ENCODE data around the gene ZWILCH.
"Not testable (repeated sequence)": the region's sequence is repeated elsewhere in the genome, so short reads cannot be mapped to it uniquely, and the experiment has no call there.

Gene ZWILCH

GRCh38 chr15:66500346-66500745, 4.8 kb upstream of the ZWILCH start:
- H3K27me3 Mint-ChIP-seq, H3K9me3 Mint-ChIP-seq: not testable (repeated sequence)
- H3K36me3 Mint-ChIP-seq (ENCODE audit: low read depth), result peaks cover 86% of the 10 kb centered on the region
- H3K4me3 Mint-ChIP-seq, result peak overlapping the region; percentile 93
- peaks cover 63% of the 10 kb centered on the region for H3K4me1 Mint-ChIP-seq (ENCODE audit: low read depth)
- H3K27ac Mint-ChIP-seq, result peak overlapping the region; percentile 99

DNA sequence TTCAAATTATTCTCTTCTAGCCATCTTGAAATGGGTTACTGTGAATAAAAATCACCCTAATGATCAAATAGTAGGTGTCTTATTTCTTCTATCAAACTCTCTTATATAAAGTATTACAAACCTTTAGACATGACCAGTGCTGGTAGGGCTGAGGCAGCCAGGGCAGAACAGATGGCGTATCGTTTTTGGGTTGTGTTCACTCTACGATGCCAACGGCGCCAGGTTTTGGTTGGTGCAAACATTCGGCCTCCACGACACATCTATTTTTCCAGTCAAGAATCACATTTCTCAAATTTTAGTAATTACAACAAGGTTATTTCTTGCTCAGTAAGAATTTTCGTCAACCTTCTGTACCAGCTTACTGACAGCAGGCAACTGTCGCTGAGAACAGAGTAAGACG, 2.6 kb upstream of the ZWILCH start:
- H3K27ac Mint-ChIP-seq, result peak overlapping the region; percentile 99
- no peaks in the 10 kb centered on the region for H3K9me3 Mint-ChIP-seq
- H3K4me1 Mint-ChIP-seq (ENCODE audit: low read depth), result peaks cover 69% of the 10 kb centered on the region
- peak overlapping the region; percentile 93 for H3K4me3 Mint-ChIP-seq
- no peaks in the 10 kb centered on the region for H3K27me3 Mint-ChIP-seq
- H3K36me3 Mint-ChIP-seq (ENCODE audit: low read depth), result peaks cover 76% of the 10 kb centered on the region

GRCh38 chr15:66503041-66503648, 2.0 kb upstream of the ZWILCH start:
- Mint-ChIP-seq H3K4me3 (peak overlapping the region; percentile 93), H3K27ac (peak overlapping the region; percentile 99), H3K36me3 (ENCODE audit: low read depth) (peaks cover 73% of the 10 kb centered on the region), H3K4me1 (ENCODE audit: low read depth) (peaks cover 71% of the 10 kb centered on the region)
- not testable (repeated sequence) for H3K9me3 Mint-ChIP-seq, H3K27me3 Mint-ChIP-seq

- peaks cover 68% of the 10 kb centered on the region for H3K4me1 Mint-ChIP-seq (ENCODE audit: low read depth)
- peak overlapping the region; percentile 99 for H3K27ac Mint-ChIP-seq
- H3K9me3 Mint-ChIP-seq, result no peaks in the 10 kb centered on the region
- no peaks in the 10 kb centered on the region for H3K27me3 Mint-ChIP-seq
- peaks cover 71% of the 10 kb centered on the region for H3K36me3 Mint-ChIP-seq (ENCODE audit: low read depth)
- H3K4me3 Mint-ChIP-seq, result peak overlapping the region; percentile 93
Measured at GRCh38 chr15:66503780-66504562, 1.2 kb upstream of the ZWILCH start.

DNA sequence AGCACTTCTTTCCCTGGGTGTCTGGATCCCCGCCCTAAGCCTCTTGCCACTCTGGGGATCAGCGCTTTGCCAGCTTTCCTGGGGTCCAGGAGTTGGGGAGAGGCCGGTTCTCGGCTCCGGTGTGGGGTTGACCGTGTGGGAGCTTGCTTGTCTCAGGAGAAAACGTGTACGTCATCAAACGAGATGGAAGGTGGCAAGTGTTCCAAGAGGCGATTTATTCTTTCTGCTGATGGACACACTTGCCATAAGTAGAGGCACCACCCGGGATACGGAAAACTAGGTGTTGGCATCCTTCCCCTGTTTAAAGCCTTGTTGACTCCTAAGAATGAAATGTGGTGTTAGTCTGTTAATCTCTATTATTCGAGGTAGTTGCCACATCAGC, 295 bp downstream of the ZWILCH start:
- H3K27me3 Mint-ChIP-seq, result no peaks in the 10 kb centered on the region
- H3K9me3 Mint-ChIP-seq, result no peaks in the 10 kb centered on the region
- H3K36me3 Mint-ChIP-seq (ENCODE audit: low read depth), result peaks cover 63% of the 10 kb centered on the region
- peak overlapping the region; percentile 93 for H3K4me3 Mint-ChIP-seq
- H3K27ac Mint-ChIP-seq, result peak overlapping the region; percentile 99
- H3K4me1 Mint-ChIP-seq (ENCODE audit: low read depth), result peaks cover 55% of the 10 kb centered on the region

GRCh38 chr15:66505818-66506217, 692 bp downstream of the ZWILCH start:
- Mint-ChIP-seq H3K4me1 (ENCODE audit: low read depth) (peaks cover 51% of the 10 kb centered on the region), H3K27me3 (no peaks in the 10 kb centered on the region)

GRCh38 chr15:66508293-66508883, 3.3 kb downstream of the ZWILCH start:
- no peak overlapping the region for H3K27ac Mint-ChIP-seq
- no peaks in the 10 kb centered on the region for H3K27me3 Mint-ChIP-seq
- H3K9me3 Mint-ChIP-seq, result no peaks in the 10 kb centered on the region
- H3K36me3 Mint-ChIP-seq (ENCODE audit: low read depth), result peaks cover 41% of the 10 kb centered on the region
- H3K4me3 Mint-ChIP-seq, result no peak overlapping the region
- peaks cover 29% of the 10 kb centered on the region for H3K4me1 Mint-ChIP-seq (ENCODE audit: low read depth)

More at GRCh38 chr15:66505818-66506217, 692 bp downstream of the ZWILCH start:
- H3K4me3 Mint-ChIP-seq, result peak overlapping the region; percentile 93
- H3K9me3 Mint-ChIP-seq, result no peaks in the 10 kb centered on the region
- peak overlapping the region; percentile 99 for H3K27ac Mint-ChIP-seq
- peaks cover 63% of the 10 kb centered on the region for H3K36me3 Mint-ChIP-seq (ENCODE audit: low read depth)

DNA sequence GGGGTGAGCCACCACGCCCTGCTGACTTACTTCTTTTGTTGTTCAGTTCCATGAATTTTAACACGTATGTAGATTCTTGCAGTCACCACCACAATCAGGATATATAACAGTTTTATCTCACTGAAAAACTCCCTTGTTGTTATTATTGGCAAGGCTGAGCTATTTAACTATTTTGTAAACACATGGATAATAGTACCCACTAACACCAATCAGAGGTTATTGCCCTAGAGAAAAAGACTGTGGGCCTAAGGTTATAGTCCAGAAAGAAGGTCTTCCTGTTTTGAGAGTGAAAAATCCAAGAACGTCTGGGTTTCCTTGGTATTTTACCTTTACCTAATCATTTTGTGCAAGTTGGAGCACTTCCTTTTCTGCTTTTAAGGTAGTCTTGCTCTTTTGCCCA, 9.5 kb downstream of the ZWILCH start:
- Mint-ChIP-seq H3K9me3 (no peaks in the 10 kb centered on the region), H3K27ac (no peak overlapping the region), H3K36me3 (ENCODE audit: low read depth) (peaks cover 52% of the 10 kb centered on the region), H3K4me3 (no peak overlapping the region), H3K27me3 (no peaks in the 10 kb centered on the region), H3K4me1 (ENCODE audit: low read depth) (no peaks in the 10 kb centered on the region)

DNA sequence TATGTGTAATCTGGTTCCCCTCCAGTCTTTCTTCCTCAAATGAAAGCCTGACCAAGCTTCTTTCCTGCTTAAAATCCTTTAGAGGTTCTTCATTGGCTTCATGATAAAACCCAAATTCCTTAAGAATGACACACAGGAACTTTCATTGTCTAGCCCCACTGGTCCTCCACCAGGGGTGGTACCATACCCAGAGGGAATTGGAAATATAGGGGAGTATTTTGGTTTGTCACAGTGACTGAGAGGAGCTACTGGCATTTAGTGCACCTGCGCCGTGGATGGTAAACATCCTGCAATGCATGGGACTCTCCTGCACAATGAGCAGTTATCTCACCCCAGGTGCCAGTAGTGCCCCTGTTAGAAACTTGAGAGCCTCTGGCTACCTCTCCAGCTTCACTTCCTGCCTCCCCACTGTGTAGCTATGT, 10.8 kb downstream of the ZWILCH start:
- Mint-ChIP-seq H3K27ac (no peak overlapping the region), H3K36me3 (ENCODE audit: low read depth) (peaks cover 52% of the 10 kb centered on the region), H3K4me3 (no peak overlapping the region), H3K27me3 (no peaks in the 10 kb centered on the region), H3K4me1 (ENCODE audit: low read depth) (no peaks in the 10 kb centered on the region), H3K9me3 (no peaks in the 10 kb centered on the region)

DNA sequence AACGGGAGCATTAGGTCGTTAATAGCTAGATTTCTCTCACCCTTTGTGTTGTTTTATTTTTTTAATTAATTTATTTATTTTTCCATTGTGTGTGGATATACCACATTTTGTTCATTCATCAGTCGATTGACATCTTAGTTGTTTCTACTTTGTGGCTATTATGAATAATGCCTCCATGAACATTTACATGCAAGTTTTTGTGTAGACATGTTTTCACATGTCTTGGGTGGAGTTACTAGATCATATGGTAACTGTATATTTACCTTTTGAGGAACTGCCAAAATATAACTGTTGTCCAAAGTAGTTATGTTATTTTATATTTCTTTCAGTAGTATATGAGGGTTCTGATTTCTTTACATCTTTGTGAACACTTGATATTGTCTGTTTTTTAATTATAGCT, 18.8 kb downstream of the ZWILCH start:
- peaks cover 69% of the 10 kb centered on the region for H3K36me3 Mint-ChIP-seq (ENCODE audit: low read depth)

GRCh38 chr15:66524838-66525237, 19.7 kb downstream of the ZWILCH start:
- Mint-ChIP-seq H3K4me3 (no peak overlapping the region), H3K27ac (no peak overlapping the region), H3K4me1 (ENCODE audit: low read depth) (no peaks in the 10 kb centered on the region), H3K27me3 (no peaks in the 10 kb centered on the region), H3K36me3 (ENCODE audit: low read depth) (peaks cover 74% of the 10 kb centered on the region), H3K9me3 (no peaks in the 10 kb centered on the region)

More for the DNA sequence above, 18.8 kb downstream of the ZWILCH start:
- Mint-ChIP-seq H3K27me3 (no peaks in the 10 kb centered on the region), H3K4me1 (ENCODE audit: low read depth) (no peaks in the 10 kb centered on the region), H3K9me3 (no peaks in the 10 kb centered on the region), H3K27ac (no peak overlapping the region), H3K4me3 (no peak overlapping the region)

- Mint-ChIP-seq H3K27ac (no peak overlapping the region), H3K27me3 (no peaks in the 10 kb centered on the region), H3K36me3 (ENCODE audit: low read depth) (peaks cover 64% of the 10 kb centered on the region), H3K4me1 (ENCODE audit: low read depth) (no peaks in the 10 kb centered on the region), H3K4me3 (no peak overlapping the region), H3K9me3 (no peaks in the 10 kb centered on the region)
Measured at GRCh38 chr15:66535056-66535455, 29.9 kb downstream of the ZWILCH start.

GRCh38 chr15:66542896-66543295, 37.8 kb downstream of the ZWILCH start:
- H3K27me3 Mint-ChIP-seq, result no peaks in the 10 kb centered on the region

DNA sequence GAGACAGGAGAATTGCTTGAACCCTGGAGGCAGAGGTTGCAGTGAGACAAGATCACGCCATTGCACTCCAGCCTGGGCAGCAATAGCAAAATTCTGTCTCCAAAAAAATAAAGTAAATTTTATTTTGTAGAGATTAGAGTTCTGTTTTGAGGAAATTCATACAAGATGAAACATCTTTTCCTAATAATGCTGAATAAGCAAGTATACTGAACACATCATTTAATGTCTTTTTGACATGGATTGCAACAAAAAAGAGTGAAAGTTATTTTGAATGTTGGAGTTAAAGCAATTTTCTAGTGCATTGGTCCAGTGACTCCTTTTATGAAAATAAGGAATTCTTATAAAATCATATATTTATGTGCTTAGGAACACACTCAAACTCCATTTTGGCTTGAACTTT, 40.1 kb downstream of the ZWILCH start:
- Mint-ChIP-seq H3K4me3 (no peak overlapping the region), H3K27me3 (no peaks in the 10 kb centered on the region), H3K27ac (no peak overlapping the region), H3K9me3 (no peaks in the 10 kb centered on the region), H3K36me3 (ENCODE audit: low read depth) (peaks cover 51% of the 10 kb centered on the region), H3K4me1 (ENCODE audit: low read depth) (peaks cover 5% of the 10 kb centered on the region)

More at GRCh38 chr15:66542896-66543295, 37.8 kb downstream of the ZWILCH start:
- peaks cover 5% of the 10 kb centered on the region for H3K4me1 Mint-ChIP-seq (ENCODE audit: low read depth)
- no peaks in the 10 kb centered on the region for H3K9me3 Mint-ChIP-seq
- H3K4me3 Mint-ChIP-seq, result no peak overlapping the region
- H3K36me3 Mint-ChIP-seq (ENCODE audit: low read depth), result peaks cover 52% of the 10 kb centered on the region
- H3K27ac Mint-ChIP-seq, result no peak overlapping the region

DNA sequence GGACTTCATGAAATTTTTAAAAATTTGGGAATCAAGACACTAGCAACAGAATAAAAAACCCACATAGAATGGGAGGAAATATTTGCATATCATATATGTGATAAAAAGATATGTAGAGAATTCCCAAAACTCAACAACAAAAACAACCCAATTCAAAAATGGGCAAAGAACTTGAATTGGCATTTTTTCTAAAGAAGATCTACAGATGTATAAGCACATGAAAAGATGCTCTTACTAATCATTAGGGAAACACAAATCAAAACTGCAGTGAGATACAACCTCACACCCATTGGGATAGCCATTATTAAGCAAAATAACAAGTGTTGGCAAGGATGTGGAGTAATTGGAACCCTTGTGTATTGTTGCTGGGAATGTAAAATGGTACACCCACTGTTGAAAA, 50.6 kb downstream of the ZWILCH start:
- Mint-ChIP-seq H3K4me1 (ENCODE audit: low read depth) (no peaks in the 10 kb centered on the region), H3K27me3 (no peaks in the 10 kb centered on the region), H3K9me3 (peaks cover 3% of the 10 kb centered on the region), H3K36me3 (ENCODE audit: low read depth) (peaks cover 23% of the 10 kb centered on the region), H3K27ac (no peak overlapping the region), H3K4me3 (no peak overlapping the region)

All from stimulated activated naive CD8-positive, alpha-beta T cell treated with anti-CD3 and anti-CD28 coated beads, Interleukin-15, Interleukin-2, amounts not matched to agents 100 ng/mL and 50 ng/mL, for 24 hours (primary cell).